Astrocyte (in vitro differentiated cells and primary cell): ENCODE measurements around the gene MRPL53.

Experiments
- EZH2 ChIP-seq: IDR thresholded peaks from 2 replicates; pipeline ENCODE4 v1.6.1; 2012; ENCODE audit warnings: mild to moderate bottlenecking, low read length, inconsistent platforms; ENCODE audit not compliant: insufficient read depth
- TF ChIP-seq, protein P1 (sequence below): IDR thresholded peaks from 2 replicates; pipeline ENCODE4 v1.5.1; 2011; ENCODE audit warnings: low read depth, mild to moderate bottlenecking, inconsistent platforms, low read length, moderate library complexity; ENCODE audit not compliant: insufficient read depth

DNA sequence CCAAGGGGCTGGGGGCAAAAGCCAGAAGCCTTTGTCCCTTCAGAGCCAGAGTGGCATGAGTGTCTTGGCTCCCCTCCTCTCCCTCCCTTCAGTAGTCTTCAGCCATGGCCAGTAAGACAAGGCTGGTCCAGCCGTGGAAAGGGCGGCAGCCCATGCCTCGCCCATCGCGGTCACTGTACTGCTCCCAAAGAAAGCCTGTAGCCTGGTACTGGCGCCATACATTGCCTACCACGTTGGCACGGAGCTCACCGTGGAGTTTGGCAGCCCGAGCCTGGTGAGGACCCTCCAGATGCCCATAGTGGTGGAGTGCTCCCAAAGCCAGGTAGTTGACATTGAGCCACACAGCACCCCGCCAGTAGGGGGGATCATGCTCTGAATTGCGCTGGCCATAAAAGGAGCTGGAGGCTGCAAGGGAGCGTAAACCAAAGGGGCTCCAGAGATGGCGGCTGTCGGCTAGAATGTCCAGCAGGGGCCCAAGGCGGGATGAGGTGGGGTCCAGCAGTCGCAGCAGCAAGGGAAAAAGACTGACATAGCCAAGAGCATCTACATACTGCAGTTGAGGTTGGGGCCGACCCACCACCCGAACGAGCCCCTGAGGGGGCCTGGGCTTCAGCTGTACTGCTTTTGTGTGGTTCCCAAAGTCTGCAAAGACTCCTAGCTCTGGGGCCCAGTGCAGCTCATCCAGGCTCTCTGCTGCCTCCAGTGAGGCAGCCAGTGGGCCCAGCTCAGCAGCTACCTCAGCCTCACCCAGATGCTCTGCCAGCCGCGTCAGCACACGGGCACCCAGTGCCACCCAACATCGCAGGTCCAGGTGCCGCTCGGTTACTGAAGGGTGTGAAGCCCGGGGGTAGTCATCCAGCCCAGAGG is 11.1 kb downstream of the MRPL53 start:
- TF ChIP-seq, protein P1, sequence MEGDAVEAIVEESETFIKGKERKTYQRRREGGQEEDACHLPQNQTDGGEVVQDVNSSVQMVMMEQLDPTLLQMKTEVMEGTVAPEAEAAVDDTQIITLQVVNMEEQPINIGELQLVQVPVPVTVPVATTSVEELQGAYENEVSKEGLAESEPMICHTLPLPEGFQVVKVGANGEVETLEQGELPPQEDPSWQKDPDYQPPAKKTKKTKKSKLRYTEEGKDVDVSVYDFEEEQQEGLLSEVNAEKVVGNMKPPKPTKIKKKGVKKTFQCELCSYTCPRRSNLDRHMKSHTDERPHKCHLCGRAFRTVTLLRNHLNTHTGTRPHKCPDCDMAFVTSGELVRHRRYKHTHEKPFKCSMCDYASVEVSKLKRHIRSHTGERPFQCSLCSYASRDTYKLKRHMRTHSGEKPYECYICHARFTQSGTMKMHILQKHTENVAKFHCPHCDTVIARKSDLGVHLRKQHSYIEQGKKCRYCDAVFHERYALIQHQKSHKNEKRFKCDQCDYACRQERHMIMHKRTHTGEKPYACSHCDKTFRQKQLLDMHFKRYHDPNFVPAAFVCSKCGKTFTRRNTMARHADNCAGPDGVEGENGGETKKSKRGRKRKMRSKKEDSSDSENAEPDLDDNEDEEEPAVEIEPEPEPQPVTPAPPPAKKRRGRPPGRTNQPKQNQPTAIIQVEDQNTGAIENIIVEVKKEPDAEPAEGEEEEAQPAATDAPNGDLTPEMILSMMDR: no peak
- no peak for TF ChIP-seq EZH2
